Erythroblast (primary cell): ENCODE data around the gene ARHGEF25.

Experiments
- GATA1 ChIP-seq: IDR thresholded peaks from 2 replicates; pipeline ENCODE4 v1.6.1; 2011; ENCODE audit warnings: low read depth, mild to moderate bottlenecking, control low read depth, low read length, moderate library complexity
- POLR2A ChIP-seq: IDR thresholded peaks from 2 replicates; pipeline ENCODE4 v1.6.1; 2011; ENCODE audit warnings: mild to moderate bottlenecking, low read length

DNA sequence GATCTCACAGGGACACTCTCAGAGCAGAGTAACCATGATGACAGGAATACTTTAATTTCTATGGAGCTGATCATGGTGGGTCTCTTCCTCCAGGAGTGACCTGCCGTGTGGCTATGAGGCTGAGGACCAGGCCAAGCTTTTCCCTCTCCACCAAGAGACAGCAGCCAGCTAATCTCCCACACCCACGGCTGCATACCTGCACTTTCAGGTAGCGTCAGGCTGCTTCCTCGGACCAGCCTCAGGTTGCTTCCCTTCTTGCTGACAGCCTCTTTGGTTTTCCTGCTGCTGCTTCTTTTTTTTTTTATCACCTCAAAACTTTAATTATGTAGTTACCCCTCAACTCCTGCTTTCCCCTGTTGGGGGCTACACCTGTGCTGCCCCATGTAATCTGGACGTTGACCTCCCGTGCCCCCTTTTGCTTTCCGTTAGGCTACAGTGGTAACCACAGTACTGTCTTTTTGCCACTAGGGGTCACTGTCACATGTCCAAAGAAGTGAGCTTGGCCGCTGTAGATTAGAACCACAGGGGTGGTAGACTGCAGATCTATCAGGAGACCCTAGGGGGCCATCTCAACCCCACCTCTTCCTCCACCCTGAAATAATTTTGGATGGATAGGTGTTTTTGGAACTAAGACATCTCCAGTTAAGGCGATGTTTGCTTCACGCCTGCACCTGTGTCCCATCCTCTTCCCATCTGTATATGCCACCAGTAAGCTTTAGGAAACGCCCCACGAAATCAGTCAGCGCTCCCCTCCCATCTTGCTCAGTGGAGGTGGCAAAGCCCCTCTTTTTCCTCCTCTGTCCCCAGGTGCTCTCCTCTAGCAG lies 28.0 kb upstream of the ARHGEF25 start:
- TF ChIP-seq POLR2A (no peak), GATA1 (no peak)
